Type B pancreatic cell (in vitro differentiated cells): ENCODE results near the gene MFRP. TPM values are rescaled to one million over a fixed set of nuclear protein-coding genes. Genes with fewer than 3 reads are reported as not detected.

ENCODE experiments used
- DNase-seq: peaks from one replicate; pipeline ENCODE4 v3.0.0; 2021; ENCODE audit warnings: mixed read lengths; ENCODE audit not compliant: unreplicated experiment; ENCODE audit errors: extremely low spot score
- H3K27ac Mint-ChIP-seq: 2 replicates; pipeline ENCODE4 v1.8.0; 2021; ENCODE audit warnings: mild to moderate bottlenecking, mixed read lengths
- H3K27me3 Mint-ChIP-seq: 2 replicates; pipeline ENCODE4 v1.8.0; 2021; ENCODE audit warnings: mixed read lengths
- H3K36me3 Mint-ChIP-seq: 2 replicates; pipeline ENCODE4 v1.8.0; 2021; ENCODE audit warnings: mixed read lengths
- H3K4me1 Mint-ChIP-seq: one replicate; pipeline ENCODE4 v1.8.0; 2021; ENCODE audit warnings: mixed read lengths; ENCODE audit not compliant: unreplicated experiment
- H3K4me3 Mint-ChIP-seq: 2 replicates; pipeline ENCODE4 v1.8.0; 2021; ENCODE audit warnings: mild to moderate bottlenecking, mixed read lengths
- H3K9me3 Mint-ChIP-seq: 2 replicates; pipeline ENCODE4 v1.8.0; 2021; ENCODE audit warnings: mixed read lengths
- total RNA-seq: library from RNA; stranded (reverse); gene quantifications from 2 replicates; pipeline ENCODE4 v1.2.1, GENCODE V29; 2021; ENCODE audit warnings: low replicate concordance
- TF ChIP-seq, protein P1 (sequence below): fragments of 200-600 bp; sonication (generic); conservative IDR thresholded peaks from 2 replicates; pipeline ENCODE4 v1.5.0; 2021; ENCODE audit warnings: antibody characterized with exemption, mild to moderate bottlenecking

MFRP gene
- total RNA-seq, 1 donor from 2014 or later = not detected

DNA sequence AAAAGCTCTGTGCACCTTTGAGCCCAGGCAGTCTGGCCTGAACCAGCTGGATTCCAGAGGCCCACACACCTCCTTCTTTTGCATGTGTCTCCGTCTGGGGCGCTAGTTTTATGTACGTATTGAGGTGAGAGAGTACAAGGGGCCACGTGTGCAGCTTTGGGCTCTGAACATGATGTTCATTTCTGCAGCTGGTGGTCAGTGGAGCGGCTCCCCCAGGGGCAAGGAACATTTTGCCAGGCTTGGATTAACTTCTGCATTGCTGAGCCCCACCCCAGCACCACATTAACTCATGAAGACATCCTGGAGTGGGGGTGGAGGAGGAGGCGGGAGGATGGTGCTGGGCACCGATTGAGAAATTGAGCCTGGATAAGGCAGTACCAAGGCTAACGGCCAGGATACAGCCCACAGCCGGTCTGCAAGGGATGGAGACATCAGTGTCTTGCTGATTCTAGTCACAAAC is 21.2 kb upstream of the MFRP start:
- TF ChIP-seq, protein P1, sequence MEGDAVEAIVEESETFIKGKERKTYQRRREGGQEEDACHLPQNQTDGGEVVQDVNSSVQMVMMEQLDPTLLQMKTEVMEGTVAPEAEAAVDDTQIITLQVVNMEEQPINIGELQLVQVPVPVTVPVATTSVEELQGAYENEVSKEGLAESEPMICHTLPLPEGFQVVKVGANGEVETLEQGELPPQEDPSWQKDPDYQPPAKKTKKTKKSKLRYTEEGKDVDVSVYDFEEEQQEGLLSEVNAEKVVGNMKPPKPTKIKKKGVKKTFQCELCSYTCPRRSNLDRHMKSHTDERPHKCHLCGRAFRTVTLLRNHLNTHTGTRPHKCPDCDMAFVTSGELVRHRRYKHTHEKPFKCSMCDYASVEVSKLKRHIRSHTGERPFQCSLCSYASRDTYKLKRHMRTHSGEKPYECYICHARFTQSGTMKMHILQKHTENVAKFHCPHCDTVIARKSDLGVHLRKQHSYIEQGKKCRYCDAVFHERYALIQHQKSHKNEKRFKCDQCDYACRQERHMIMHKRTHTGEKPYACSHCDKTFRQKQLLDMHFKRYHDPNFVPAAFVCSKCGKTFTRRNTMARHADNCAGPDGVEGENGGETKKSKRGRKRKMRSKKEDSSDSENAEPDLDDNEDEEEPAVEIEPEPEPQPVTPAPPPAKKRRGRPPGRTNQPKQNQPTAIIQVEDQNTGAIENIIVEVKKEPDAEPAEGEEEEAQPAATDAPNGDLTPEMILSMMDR = no peak
- H3K4me1 Mint-ChIP-seq = peaks cover 51% of the 10 kb centered on the region
- H3K27ac Mint-ChIP-seq = peak overlapping the region; percentile 83
- H3K9me3 Mint-ChIP-seq = peaks cover 4% of the 10 kb centered on the region
- H3K4me3 Mint-ChIP-seq = no peak overlapping the region
- DNase-seq = no peak
- H3K27me3 Mint-ChIP-seq = peaks cover 26% of the 10 kb centered on the region
- H3K36me3 Mint-ChIP-seq = peaks cover 3% of the 10 kb centered on the region

DNA sequence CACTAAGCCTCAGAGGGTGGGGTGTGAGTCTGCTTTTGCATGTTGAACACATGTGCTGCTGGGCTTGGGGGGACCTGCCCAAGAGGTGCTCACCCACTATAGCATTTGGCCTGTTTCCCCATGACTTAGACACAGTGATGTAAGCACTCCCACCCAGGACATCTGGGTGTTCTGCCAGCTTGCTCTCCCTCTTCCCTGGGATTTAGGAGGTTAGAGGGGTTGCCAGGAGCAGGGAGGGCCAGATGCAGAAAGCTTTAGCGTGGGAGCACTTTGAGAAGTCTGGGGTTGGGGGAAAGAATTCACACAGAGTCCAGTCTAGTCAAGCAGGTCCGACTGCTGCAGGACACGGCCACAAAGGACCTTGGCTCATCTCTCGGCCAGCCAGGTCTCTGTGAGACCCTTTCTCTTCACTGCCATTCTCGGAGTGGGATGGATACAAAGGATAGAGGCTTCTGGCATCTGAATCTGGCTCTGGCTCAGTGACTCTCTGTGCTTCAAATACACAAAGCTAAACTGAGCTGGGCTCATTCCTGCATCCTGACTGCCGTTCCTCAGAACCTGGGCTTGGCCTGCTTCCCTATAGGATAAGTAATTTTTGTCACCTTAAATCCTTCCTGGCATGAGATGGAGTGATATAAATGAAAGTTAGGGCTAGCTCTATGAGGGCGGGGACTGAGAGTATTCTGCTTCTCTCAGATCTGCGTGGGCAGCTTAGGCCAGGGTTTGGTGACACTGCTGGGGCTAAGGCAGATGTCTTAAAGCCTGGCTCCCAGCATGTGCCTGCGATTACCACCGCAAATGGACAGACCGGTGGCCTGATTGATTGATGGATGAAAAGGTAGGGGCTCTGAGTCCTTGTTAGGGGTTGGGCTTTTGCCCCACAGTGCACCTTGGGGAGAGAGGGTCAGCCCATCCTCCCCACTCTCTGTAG is 20.4 kb upstream of the MFRP start:
- no peak for DNase-seq
- peaks cover 56% of the 10 kb centered on the region for H3K4me1 Mint-ChIP-seq

DNA sequence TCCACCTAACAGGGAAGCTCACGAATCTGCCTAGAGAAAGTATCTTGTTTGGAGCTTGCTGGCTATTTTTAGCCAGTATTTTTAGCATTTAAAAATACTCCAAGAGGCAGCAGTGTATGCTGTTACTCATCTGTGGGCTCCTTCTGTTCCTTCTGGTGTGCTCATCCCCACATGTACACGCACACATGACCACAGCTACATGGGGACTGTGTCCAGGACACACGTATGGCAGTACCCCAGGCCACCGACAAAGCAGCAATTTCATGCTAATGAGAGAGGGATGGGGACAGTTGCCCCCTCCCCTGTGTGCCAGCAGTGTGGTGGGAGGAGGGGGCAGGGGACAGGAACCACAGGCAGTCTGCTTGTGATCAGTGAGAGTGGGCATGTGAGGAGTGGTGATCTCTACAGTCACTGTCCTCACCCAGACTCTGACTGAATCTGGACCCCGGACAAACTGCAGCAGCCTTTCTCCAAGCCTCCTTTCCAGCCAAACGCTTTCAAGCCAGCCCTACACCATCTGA is 18.6 kb upstream of the MFRP start:
- H3K4me3 Mint-ChIP-seq = peak overlapping the region; percentile 87
- peaks cover 33% of the 10 kb centered on the region for H3K27me3 Mint-ChIP-seq
- H3K27ac Mint-ChIP-seq = peak overlapping the region; percentile 85
- DNase-seq = no peak
- peaks cover 3% of the 10 kb centered on the region for H3K36me3 Mint-ChIP-seq
- H3K9me3 Mint-ChIP-seq = peaks cover 4% of the 10 kb centered on the region
- TF ChIP-seq, protein P1 = no peak
- peaks cover 50% of the 10 kb centered on the region for H3K4me1 Mint-ChIP-seq

More for the DNA sequence above, 20.4 kb upstream of the MFRP start:
- Mint-ChIP-seq H3K9me3 (peaks cover 4% of the 10 kb centered on the region), H3K36me3 (peaks cover 3% of the 10 kb centered on the region), H3K27me3 (peaks cover 33% of the 10 kb centered on the region), H3K4me3 (no peak overlapping the region), H3K27ac (peak overlapping the region; percentile 26)
- TF ChIP-seq, protein P1 = no peak

DNA sequence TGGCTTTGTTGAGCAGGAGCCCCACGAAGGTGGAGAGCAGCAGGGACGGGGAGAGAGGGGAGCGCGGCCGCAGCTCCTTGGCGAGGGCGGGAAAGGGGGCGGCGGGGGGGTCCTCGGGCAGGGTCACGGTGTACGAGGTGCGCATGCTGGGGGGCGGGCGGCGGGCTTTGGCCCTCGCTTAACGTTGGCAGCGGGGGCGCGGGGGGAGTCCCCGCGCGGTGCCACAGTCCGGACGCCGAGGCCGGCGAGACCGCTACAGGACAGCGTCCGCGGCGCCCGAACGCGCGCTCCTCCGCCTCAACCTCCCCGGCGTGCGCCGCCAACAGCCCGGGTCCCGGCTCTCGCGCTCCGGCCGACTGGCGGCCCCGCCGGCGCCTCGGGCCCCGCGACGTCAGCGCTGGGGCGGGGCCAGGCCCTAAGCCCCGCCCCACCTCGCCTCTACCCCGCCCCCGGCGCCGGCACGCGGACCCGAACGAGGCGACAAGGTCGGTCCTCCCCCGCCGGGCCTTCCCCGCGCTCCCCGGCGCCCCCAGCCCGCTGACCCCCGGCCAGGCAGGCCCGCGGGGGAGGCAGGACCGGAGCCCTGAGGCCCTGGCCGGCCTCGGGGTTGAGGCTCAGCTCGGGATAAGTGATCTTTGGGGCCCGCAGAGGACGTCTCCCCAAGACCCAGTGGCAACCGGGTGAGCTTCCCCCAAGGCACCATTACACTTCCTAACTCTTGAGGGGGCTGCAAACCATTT is 17.5 kb upstream of the MFRP start:
- H3K36me3 Mint-ChIP-seq = peaks cover 3% of the 10 kb centered on the region
- no peak for DNase-seq
- peaks cover 32% of the 10 kb centered on the region for H3K27me3 Mint-ChIP-seq
- peaks cover 4% of the 10 kb centered on the region for H3K9me3 Mint-ChIP-seq
- peaks cover 41% of the 10 kb centered on the region for H3K4me1 Mint-ChIP-seq
- peak overlapping the region; percentile 85 for H3K27ac Mint-ChIP-seq
- H3K4me3 Mint-ChIP-seq = peak overlapping the region; percentile 87
- TF ChIP-seq, protein P1 = no peak

DNA sequence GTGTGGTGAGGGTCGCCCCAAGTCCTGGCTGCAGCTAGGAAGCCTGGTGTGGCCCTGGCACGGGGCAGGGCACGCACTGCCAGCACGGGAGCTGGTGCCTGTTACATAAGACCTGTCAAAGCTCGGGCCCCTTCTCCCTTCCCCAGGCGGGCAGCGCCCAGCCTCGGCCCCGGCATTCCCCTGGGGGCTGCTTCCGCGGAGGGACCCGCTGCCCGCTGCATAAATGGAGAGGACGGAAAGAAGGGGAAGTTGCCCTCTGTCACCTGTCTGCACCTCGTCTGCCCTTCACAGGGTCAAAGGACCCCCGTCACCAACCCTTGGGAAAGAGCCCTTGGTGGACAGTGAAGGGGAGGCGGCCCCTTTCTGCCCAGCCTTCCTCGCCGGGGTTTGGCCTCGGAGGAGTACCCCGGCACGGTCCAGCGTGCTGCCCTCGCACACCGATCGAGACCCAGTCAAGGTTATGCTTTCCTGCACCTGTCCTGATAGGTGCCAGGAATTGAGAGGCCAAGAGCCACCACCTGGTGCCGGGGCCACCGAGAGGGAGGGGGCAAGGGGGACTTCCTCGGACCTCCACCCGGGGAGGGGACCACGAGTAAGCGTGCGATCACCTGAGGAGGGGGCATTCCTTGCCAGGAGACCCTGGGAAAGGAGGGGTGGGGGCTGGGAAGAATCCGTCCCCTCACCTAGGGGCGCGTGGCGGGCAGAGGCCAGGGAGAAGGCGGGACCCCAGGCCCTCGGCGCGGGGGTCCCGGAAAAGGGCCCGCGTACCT is 16.8 kb upstream of the MFRP start:
- DNase-seq = no peak
- peaks cover 32% of the 10 kb centered on the region for H3K27me3 Mint-ChIP-seq
- H3K9me3 Mint-ChIP-seq = peaks cover 4% of the 10 kb centered on the region
- no peak overlapping the region for H3K27ac Mint-ChIP-seq
- TF ChIP-seq, protein P1 = no peak
- peaks cover 3% of the 10 kb centered on the region for H3K36me3 Mint-ChIP-seq
- H3K4me1 Mint-ChIP-seq = peaks cover 37% of the 10 kb centered on the region
- no peak overlapping the region for H3K4me3 Mint-ChIP-seq
